SK-N-SH treated with all-trans-retinoic acid at 6 μM for 48 hours (cell line): Measurements from ENCODE around the gene DOP1A.

Experiments used
- CREB5 ChIP-seq: fragments of 250-450 bp; sonication (Bioruptor Pico); IDR thresholded peaks from 2 replicates; pipeline ENCODE4 v1.5.1; 2020; ENCODE audit warnings: low read depth, mild to moderate bottlenecking, moderate library complexity
- OSR1 ChIP-seq: fragments of 250-450 bp; sonication (Bioruptor Pico); IDR thresholded peaks from 2 replicates; pipeline ENCODE4 v1.8.0; 2022; ENCODE audit warnings: moderate library complexity, mild to moderate bottlenecking, inconsistent platforms
- RARB ChIP-seq: fragments of 250-450 bp; sonication (Bioruptor Pico); IDR thresholded peaks from 2 replicates; pipeline ENCODE4 v1.8.0; 2021; ENCODE audit warnings: mild to moderate bottlenecking, moderate library complexity
- ZC3H10 ChIP-seq: fragments of 250-450 bp; sonication (Bioruptor Pico); IDR thresholded peaks from 2 replicates; pipeline ENCODE4 v1.5.1; 2021; ENCODE audit warnings: mild to moderate bottlenecking, moderate library complexity
- ZFP3 ChIP-seq: fragments of 250-450 bp; sonication (Bioruptor Pico); IDR thresholded peaks from 2 replicates; pipeline ENCODE4 v1.5.0; 2020; ENCODE audit warnings: mild to moderate bottlenecking, moderate library complexity
- ZFP30 ChIP-seq: fragments of 450-650 bp; formaldehyde crosslinking; IDR thresholded peaks from 2 replicates; pipeline ENCODE4 v1.5.0; 2022; ENCODE audit warnings: mild to moderate bottlenecking, moderate library complexity
- ZNF565 ChIP-seq: fragments of 450-650 bp; formaldehyde crosslinking; conservative IDR thresholded peaks from 2 replicates; pipeline ENCODE4 v1.5.0; 2020; ENCODE audit warnings: low read depth, mild to moderate bottlenecking, moderate library complexity
- ZNF8 ChIP-seq: fragments of 450-650 bp; formaldehyde crosslinking; IDR thresholded peaks from 2 replicates; pipeline ENCODE4 v1.5.0; 2020; ENCODE audit warnings: mild to moderate bottlenecking, moderate library complexity
- TF ChIP-seq, protein P1 (sequence below): fragments of 250-450 bp; sonication (Bioruptor Pico); IDR thresholded peaks from 2 replicates; pipeline ENCODE4 v1.8.0; 2020; ENCODE audit warnings: mild to moderate bottlenecking, moderate library complexity, borderline replicate concordance

DNA sequence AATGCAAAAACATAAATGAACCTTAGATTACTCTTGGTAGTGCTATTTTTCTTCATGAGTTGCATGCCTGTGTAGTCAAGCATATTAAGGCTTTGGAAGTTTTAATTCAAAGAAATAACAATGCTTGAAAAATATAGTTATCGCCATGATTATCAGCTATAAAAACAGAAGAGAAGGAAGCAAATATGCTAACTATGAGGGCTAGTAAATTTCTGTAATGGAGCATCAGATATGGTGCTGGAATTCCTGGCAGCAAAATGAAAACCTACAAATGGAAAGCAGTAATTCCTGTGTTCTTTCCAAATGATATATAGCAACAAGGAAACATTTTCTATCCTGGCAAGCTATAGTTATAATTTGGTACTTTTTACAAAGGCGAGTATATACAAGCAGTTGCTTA is 29.7 kb downstream of the DOP1A start:
- TF ChIP-seq ZNF8 (CRISPR knock-in tag) = no peak
- TF ChIP-seq ZNF565 (CRISPR knock-in tag) = no peak
- no peak for TF ChIP-seq CREB5 (CRISPR knock-in tag)
- TF ChIP-seq ZFP3 (CRISPR knock-in tag) = no peak
- TF ChIP-seq RARB (CRISPR knock-in tag) = no peak
- no peak for TF ChIP-seq OSR1 (CRISPR knock-in tag)
- no peak for TF ChIP-seq ZC3H10 (CRISPR knock-in tag)
- no peak for TF ChIP-seq ZFP30 (CRISPR knock-in tag)
- TF ChIP-seq, protein P1, sequence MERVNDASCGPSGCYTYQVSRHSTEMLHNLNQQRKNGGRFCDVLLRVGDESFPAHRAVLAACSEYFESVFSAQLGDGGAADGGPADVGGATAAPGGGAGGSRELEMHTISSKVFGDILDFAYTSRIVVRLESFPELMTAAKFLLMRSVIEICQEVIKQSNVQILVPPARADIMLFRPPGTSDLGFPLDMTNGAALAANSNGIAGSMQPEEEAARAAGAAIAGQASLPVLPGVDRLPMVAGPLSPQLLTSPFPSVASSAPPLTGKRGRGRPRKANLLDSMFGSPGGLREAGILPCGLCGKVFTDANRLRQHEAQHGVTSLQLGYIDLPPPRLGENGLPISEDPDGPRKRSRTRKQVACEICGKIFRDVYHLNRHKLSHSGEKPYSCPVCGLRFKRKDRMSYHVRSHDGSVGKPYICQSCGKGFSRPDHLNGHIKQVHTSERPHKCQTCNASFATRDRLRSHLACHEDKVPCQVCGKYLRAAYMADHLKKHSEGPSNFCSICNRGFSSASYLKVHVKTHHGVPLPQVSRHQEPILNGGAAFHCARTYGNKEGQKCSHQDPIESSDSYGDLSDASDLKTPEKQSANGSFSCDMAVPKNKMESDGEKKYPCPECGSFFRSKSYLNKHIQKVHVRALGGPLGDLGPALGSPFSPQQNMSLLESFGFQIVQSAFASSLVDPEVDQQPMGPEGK (CRISPR knock-in tag) = no peak
